ENCODE results near the gene ZBTB21.

ZBTB21 gene

GRCh38 chr21:41948901-41949300, 61.3 kb downstream of the ZBTB21 start:
- no peak for DNase-seq

GRCh38 chr21:41948078-41948895, 61.9 kb downstream of the ZBTB21 start:
- no peak for DNase-seq

GRCh38 chr21:41945982-41946381, 64.2 kb downstream of the ZBTB21 start:
- DNase-seq = no peak

- DNase-seq = no peak
Measured at GRCh38 chr21:41943851-41944250, 66.3 kb downstream of the ZBTB21 start.

- DNase-seq = no peak
Measured at GRCh38 chr21:41942457-41942856, 67.7 kb downstream of the ZBTB21 start.

- no peak for DNase-seq
Measured at GRCh38 chr21:41941941-41942340, 68.2 kb downstream of the ZBTB21 start.

GRCh38 chr21:41940431-41940830, 69.7 kb downstream of the ZBTB21 start:
- DNase-seq = no peak

- no peak for DNase-seq
Measured at GRCh38 chr21:41939391-41939790, 70.8 kb downstream of the ZBTB21 start.

Measured in DMS79 treated with DMSO at 0.1 percent for 48 hours (cell line).